ENCODE data around the gene GPR83.

DNA sequence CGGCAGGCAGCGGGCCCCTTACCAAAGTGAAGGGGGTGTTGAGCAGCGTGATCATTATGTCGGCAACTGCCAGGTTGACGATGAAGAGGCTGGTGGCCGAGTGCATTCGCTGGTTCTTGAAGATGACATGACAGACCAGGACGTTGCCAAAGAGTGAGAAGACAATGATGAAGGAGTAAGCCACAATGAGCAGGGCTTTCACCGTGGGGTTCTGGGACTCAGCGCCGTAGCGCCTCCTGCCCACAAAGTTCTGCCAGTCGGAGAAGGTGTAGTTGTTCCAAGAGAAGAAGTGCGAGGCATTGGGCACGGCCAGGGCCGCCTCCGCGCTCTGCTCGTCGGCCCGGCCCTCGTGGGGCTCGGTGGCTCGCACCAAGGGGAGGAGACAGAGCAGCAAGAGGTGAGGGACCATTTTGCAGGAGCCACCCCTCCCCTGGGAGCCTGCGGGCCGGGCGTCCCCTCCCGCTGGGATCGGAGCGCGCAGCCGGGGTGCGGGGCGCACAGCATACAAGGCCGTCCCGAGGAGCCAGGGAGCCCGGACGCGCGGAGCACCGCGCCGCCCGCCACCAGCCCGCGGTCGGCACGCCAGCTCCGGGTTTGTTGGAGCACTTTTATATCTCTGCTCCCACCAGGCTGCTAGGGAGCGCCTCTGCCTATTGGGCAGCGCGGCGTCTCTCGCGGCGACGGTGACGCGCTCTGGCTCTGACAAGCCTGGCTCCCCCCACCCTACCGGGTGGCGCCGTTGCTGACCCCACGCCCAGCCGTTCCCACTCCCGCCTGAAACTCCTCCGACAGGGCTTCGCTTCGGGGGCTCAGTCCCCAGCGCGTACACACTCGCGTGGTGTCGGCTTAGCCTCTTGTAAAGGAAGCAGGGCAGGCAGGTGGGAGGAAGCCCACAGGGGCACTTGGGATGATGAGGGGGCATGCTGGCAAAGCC lies at the start of gene GPR83:
- TF ChIP-seq MYC (IDR thresholded peaks at IDR 0.05; ENCODE audit: borderline replicate concordance, low read length), result no peak
- TF ChIP-seq, protein P1, sequence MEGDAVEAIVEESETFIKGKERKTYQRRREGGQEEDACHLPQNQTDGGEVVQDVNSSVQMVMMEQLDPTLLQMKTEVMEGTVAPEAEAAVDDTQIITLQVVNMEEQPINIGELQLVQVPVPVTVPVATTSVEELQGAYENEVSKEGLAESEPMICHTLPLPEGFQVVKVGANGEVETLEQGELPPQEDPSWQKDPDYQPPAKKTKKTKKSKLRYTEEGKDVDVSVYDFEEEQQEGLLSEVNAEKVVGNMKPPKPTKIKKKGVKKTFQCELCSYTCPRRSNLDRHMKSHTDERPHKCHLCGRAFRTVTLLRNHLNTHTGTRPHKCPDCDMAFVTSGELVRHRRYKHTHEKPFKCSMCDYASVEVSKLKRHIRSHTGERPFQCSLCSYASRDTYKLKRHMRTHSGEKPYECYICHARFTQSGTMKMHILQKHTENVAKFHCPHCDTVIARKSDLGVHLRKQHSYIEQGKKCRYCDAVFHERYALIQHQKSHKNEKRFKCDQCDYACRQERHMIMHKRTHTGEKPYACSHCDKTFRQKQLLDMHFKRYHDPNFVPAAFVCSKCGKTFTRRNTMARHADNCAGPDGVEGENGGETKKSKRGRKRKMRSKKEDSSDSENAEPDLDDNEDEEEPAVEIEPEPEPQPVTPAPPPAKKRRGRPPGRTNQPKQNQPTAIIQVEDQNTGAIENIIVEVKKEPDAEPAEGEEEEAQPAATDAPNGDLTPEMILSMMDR (IDR thresholded peaks at IDR 0.05), result no peak
- TF ChIP-seq JUNB (IDR thresholded peaks at IDR 0.05), result no peak
- no peak for TF ChIP-seq MAZ (IDR thresholded peaks at IDR 0.05; ENCODE audit: borderline replicate concordance, low read depth, low read length)
- TF ChIP-seq, protein P2, sequence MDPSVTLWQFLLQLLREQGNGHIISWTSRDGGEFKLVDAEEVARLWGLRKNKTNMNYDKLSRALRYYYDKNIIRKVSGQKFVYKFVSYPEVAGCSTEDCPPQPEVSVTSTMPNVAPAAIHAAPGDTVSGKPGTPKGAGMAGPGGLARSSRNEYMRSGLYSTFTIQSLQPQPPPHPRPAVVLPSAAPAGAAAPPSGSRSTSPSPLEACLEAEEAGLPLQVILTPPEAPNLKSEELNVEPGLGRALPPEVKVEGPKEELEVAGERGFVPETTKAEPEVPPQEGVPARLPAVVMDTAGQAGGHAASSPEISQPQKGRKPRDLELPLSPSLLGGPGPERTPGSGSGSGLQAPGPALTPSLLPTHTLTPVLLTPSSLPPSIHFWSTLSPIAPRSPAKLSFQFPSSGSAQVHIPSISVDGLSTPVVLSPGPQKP (IDR thresholded peaks at IDR 0.05; ENCODE audit: low read depth, low read length), result no peak

All from A549 (cell line).